HG03460 (cell line): Measurements from ENCODE around the gene ROGDI.
A peak's percentile ranks its signal among the peaks of the same experiment; 100 is the strongest.

Source experiments
- ATAC-seq: cut with Tn5 transposase; IDR thresholded peaks from one replicate; pipeline ENCODE4 v1.9.1; 2021; ENCODE audit not compliant: unreplicated experiment

Gene ROGDI

DNA sequence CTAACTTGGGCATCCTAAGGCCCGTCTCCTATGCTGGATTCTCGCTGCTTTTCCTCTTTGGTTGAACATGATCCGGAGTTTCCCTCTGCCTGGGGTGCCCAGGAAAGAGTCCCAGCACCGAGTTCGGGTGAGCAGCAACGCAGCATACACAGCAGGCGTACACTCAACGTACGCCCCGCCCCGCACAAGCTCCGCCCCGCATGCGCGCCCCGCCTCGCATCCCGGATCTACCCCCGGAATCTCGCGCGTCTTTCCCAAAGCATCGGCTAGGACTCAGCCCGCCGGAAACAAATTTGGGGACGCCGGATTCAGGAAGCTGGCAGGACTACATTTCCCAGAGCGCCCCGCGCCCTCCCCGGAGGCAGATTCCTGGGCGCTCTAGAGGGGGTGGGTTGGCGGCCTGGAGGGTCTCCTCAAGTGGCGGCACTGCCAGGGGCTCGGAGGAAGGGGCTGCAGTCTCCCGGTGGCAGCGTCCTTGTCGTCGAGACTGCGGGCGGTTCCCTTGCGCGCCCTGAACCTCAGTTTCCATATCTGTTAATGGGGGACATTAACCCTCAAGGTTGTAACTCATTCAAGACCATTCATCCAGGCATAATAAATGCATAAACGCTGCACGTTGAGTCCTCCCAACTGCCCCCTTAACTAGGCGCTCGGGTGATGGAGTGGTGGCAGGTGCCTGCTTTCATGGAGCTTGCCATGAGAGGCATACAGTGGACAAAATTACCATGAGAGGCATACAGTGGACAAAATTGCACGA, 33.7 kb downstream of the ROGDI start:
- ATAC-seq = peak; percentile 60

DNA sequence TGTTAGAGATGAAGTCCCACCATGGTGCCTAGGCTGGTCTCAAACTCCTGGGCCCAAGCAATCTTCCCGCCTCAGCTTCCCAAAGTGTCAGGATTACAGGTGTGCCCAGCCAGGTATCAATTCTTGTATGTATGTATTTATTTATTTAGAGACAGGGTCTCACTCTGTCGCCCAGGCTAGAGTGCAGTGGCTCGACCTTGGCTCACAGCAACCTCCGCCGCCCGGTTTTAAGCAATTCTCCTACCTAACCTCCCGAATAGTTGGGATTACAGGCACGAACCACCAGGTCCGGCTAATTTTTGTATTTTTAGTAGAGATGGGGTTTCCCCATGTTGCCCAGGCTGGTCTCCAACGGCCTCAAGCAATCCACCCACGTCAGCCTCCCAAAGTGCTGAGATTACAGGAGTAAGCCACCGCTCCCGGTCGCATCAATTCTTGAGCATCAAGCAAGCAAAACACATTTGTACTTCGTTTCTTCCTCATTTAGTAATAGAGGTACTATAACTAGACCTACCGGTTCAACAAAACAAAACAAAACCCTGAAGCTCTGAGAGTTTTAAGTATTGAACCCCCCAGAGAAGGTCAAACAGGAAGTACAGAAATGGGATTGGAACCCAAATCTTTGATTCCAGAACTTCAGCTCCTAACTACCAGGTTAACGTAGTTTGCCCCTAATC, 34.4 kb downstream of the ROGDI start:
- no peak for ATAC-seq

DNA sequence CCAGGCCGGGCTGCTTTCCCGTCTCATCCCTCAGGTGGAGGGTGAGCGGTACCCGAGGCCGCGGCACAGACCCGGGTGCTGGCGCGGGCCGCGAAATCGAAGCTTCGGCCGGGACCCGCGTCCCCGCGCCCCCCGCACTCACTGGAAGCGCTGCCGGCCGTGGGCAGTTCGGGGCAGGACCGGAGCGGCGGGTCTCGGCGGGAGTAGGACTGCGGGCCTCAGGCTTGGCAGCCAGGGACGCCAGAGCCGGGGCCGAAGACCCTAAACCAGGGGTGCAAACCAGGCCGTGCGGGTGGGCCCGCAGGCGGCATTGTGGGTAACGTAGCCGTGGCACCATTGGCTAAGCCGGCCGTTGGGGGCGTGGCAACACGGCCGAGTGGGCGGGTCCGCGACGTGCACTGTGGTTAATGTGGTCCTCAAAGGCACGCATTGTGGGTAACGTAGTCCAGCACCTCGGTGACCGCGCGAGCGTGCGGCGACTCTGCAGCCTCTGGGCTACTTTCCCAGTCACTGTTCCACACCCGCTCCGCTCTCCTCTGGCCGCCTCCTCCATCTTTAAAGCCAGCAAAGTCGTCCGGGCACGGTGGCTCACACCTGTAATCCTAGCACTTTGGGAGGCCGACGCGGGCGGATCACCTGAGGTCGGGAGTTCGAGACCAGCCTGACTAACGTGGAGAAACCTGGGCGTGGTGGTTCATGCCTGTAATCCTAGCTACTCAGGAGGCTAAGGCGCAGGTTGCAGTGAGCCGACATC, 35.4 kb downstream of the ROGDI start, which contains the start of gene ZNF500:
Gene ZNF500 (minus strand): TSS at position 288 of the 754 bp plus-strand sequence. CDS start 1,184 bp downstream, outside the sequence.
- ATAC-seq = peak; percentile 79

DNA sequence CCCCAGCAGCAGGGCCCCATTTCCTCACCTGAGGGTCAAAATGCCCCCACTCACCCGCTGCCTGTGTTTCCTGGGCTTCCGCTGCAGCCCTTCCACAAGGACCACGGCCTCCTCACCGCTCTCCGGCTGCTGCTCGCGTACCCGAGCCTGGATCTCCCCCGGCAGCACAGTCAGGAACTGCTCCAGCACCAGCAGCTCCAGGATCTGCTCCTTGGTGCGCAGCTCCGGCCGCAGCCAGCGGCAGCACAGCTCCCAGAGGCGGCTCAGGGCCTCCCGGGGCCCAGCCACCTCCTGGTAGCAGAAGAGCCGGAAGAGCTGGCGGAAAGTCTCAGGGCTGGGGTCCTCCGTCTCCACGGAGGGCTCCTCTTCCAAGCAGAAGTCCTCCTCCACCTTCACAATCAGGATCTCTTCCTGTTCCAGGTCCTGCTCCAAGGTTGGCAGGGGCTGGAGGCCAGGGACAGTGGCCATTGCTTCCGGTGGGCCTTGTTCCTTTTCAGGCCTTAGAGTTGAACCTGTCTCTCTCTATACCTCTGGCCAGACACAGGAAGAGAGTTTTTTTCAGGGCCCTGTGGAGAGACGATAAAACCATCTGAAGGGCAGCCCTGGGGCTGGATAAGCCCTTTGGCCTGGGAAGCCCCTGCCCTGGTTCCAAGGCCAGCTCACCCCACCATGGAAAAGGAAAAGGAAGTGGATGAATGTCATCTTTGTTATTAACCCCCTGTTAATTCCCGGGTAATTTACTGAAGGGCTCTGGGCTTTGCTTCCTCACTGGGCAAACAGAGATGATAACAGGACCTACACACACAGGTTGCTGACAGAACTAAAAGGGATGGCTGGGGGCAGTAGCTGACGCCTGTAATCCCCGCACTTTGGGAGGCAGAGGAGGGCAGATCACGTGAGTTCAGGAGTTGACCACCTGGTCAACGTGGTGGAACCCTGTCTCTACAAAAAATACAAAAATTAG, 36.6 kb downstream of the ROGDI start:
- ATAC-seq = no peak

DNA sequence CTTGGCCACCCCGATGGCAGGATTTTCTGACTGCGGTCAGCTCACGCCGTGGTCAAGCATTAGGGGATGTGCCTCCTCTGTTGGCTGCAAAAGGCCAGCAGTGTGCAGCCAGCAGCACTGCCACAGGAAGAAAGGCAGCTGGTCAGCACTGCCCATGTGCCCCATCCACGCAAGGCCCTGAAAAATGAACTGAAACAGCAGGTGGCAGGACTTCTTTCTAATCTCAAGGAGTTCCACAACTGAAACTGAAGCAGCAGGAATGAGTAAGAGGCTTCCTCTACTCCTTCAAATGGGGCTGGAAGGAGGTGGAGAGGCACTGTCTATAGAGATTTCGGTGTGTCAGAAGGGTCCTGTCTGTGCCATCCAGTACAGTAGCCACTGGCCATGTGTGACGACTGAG, 38.6 kb downstream of the ROGDI start:
- no peak for ATAC-seq

DNA sequence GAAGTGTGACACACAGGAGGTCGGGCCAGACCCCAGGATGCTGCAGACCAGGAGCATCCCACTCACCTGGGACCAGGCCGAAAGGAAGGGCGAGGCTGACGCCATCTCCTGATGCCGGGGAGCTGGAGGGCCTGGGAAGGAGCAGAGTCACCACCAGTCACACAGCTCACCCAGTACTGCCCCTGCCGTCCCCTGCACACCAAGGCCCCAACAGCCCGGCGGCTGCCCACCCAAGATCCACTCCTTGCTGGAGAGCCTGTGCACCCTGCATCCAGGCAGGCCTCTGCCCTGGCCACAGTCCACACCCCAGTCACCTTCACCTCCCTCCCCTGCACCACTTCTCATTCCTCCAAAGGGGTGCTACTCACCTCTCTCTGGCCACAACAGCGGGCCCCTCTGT, 40.2 kb downstream of the ROGDI start:
- no peak for ATAC-seq

DNA sequence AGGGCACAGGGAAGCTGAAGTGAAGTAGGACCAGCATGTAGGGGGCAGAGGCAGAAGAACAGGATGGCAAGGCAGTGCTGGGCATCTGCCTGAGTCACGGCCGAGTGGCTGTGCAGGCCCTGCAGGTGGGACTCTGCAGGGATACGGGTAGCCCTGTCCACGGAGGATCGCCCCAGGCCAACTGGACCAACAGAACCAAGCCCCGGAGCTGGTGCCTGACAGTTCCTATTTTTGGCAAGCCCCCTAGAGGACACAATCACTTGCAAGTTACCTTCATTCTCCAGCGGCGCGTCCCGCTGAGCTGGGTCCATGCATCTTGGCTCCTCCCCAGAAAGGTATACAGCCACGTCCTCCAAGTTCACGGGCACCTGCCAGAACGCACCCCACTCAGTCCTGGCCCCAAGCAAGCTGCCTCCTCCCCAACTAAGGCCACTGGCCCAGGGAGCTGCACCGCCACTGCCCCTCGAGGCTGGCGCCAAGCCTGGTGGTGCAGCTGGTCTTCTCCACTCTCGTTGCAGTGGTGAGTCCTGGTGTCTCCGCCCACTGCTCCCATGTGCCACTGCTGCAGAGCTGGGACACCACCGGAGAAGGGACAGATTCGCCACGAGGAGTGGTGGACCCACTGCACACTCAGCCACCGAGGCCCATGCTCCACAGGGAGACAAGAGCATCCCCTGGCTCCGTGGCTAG, 42.1 kb downstream of the ROGDI start:
- no peak for ATAC-seq

DNA sequence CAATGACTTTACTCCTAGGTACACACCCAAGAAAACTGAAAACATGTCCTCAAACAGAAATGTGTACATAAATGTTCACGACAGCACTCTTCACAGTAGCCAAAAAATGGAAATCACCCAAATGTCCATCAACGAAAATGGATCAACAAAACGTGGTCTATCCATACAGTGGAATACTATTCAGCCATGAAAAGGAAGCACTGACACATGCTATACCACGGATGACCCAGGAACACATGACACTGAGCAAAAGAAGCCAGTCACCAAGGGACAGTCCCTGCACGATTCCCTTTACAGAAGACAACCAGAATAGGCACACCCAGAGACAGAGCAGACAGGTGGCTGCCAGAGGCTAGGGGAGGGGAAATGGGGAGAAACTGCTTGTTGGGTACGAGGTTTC, 46.7 kb downstream of the ROGDI start:
- ATAC-seq = no peak

DNA sequence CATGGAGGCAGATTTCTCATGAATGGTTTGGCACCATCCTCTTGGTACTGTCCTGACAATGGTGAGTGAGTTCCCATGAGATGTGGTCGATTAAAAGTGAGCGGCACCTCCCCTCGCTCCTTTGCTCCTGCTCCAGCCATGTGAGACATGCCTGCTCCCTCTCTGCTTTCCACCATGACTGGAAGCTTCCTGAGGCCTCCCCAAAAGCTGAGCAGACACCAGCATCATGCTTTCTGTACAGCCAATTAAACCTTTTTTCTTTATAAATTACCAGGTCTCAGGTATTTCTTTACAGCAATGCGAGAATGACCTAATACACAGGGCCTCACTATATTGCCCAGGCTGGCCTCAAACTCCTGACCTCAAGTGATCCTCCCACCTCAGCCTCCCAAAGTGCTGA, 47.6 kb downstream of the ROGDI start:
- no peak for ATAC-seq

DNA sequence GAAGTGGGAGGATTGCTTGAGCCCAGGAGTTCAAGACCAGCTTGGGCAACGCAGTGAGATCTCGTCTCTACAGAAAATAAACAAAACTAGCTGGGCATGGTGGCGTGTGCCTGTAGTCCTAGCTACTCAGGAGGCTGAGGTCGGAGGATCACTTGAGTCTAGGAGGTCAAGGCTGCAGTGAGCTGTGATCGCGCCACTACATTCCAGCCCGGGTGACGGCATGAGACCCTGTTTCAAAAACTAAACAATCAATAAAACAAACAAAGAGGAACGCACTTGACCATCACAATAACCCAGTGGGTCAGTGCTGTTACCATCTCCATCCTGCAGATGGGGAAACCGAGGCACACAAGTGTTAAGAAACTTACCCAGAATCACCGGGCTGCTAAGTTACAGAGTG, 49.2 kb downstream of the ROGDI start:
- ATAC-seq = no peak

DNA sequence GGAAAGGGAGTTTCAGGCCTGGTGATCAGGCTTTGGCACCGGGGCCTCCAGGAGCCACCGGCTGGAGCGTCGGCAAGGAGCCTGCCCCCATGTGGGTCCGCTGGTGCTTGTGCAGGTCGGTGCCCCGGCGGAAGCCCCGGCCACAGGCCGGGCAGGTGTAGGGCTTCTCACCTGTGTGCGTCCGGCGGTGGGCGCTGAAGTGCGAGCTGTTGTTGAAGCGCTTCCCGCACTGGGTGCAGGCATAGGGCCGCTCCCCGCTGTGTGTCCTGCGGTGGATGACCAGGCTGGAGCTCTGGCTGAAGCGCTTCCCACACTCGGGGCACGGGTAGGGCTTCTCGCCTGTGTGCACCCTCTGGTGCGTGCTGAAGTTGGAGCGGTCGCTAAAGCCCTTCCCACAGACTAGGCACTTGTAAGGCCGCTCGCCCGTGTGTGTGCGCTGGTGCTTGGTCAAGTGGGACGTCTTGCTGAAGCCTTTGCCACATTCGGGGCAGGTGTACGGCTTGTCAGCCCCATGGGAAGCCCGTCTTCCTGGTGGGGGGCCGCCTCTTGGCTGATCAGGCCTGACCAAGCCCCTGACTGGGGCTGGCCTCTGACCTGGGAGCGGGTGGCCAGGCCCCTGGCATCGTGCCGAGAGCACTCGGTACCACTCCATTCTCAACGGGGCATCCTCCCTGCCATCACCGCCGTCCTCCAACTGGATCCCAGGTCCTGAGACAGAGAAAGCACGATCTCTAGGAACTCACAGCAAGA, 49.9 kb downstream of the ROGDI start:
- no peak for ATAC-seq

DNA sequence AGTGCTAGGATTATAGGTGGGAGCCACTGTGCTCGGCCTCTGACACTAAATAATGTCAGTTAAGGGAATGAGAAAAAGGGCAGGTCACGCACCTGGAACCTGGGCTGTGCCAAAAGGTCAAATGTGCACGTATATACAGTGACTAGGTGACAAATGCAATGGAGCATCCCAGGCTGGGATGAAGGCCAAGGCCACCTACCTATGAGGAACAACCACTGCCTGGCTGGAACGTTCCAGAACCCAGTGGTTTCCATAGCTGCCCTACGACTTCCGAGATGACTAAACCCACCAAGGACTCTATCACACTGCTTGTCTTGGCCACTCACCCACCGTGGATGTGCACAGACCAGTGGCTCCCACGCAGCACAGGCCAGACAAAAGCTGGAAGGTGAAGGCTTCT, 51.5 kb downstream of the ROGDI start:
- no peak for ATAC-seq

DNA sequence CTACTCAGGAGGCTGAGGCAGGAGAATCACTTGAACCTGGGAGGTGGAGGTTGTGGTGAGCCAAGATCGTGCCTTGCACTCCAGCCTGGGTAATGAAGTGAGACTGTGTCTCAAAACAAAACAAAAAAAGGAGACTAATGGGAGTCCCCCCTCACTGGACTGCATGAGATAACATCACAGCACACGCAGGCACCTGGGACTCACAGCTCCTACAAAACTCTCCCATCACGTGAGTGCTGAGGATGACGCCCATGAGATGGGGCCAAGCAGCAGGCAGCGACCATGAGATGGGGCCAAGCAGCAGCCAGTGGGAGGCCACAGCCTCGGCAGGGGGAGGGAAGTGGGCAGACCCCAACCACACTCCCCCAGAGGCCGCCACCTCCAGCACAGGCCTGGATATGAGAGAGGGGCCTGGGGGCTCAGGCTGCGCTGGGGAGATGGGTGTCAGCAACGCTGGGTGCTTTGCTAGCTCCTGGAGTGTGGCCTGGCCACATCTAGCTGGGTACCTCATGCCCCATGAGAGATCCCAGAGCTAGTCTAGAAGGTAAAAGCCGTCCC, 52.7 kb downstream of the ROGDI start:
- no peak for ATAC-seq

DNA sequence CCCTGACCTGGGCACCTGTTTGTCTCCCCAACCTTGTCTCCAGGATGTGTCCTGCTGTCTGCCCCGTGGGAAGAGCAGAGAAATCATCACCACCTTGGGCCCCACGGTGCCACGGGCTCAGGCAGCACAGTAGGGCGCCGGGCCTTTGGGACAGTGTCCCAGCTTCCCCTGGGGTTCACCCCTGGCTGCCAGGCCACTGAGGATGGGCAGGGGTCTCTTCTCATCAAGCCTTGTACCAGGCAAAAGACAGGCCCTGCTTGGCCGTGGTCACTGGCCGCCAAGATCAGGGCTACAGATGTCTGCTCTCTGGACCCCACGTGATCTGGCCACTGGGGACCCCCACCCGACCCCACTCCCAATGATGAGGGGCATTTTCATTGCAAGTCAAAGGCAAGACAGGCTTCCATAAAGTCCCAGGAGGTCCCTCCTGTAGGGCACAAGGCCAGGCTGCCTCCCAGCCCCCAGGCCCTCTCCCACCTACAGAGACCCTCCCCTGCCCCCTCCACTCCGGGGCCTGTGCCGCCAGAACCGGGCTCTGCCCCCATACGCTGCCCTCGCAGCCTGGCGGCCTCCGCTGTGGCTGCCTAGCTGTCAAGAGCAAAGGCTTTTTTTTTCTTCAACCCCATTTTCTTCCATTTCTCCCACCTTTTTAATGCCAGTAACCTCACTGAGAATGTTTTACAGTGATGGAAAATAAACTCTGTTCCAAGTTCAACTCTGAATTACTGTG, 53.6 kb downstream of the ROGDI start:
- ATAC-seq = no peak

DNA sequence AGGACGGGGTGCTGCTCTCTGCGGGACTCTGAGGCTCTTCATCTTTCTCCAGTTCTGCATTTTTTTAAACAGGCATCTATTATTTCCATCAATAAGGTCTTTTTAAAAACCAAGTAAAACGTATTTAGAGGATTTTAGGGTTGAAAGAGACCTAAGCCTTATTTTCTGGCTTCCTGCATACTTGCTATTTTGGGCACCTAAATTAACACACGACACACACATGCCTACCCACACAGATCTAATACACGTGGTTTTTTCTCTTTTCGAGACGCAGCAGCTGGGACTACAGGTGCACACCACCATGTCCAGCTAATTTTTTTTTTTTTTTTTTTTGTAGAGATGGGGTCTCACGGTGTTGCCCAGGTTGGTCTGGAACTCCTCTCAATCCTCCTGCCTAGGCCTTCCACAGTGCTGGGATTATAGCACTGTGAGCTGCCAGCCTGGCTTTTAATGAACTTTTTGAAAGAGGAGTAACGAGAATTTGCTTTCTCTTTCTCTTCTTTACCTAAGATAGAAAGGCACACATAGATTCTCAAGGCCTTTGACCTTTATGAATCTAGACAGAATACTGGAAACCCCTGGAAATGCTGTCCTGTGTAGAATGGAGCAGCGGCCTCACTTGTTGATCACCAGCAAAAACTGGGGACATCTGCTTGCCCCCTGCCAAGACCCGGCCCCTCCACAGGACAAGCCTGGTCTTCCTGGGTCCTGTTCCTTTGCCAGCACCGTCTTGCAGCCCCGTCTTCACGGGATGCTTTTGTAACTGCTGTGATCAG, 54.3 kb downstream of the ROGDI start:
- ATAC-seq = no peak

DNA sequence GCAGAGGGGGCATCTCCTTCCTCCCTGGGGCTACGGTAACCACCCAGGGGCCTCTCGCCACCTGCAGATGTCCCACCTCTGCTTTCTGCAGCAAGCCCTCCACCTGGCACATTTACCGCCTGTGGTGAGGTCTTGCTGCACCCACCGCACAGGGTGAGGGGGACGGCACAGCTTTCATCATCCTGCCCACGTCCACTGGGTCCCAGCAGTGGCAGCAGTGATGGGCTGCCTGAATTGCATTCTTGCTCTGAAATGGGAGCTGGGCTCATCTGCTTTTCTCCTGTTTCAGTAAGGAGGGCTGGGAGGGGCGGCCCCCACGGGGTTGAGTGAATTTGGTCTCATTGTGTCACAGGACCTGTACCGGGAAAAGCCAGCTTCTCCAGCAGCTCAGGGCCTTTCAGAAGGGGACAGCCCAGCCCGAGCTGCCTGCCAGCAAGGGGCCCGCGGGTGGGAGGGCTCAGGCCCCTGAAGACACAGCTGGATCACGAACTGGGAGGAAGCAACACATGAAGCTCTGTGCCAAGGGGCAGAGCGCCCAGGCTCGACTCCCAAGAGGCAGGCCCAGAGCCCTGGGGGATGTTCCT, 55.4 kb downstream of the ROGDI start:
- no peak for ATAC-seq
